Neural crest cell (in vitro differentiated cells): Measurements from ENCODE around the gene ERICH4. TPM values are rescaled to one million over a fixed set of nuclear protein-coding genes. Genes with fewer than 3 reads are reported as not detected.

Source experiments
- DNase-seq: peaks from one replicate; pipeline ENCODE4 v3.0.0; 2021; ENCODE audit warnings: low read depth, mixed read lengths, low spot score
- H3K27ac Mint-ChIP-seq: one replicate; pipeline ENCODE4 v1.8.0; 2021; ENCODE audit warnings: mild to moderate bottlenecking, mixed read lengths; ENCODE audit not compliant: unreplicated experiment
- H3K27me3 Mint-ChIP-seq: 2 replicates; pipeline ENCODE4 v1.8.0; 2021; ENCODE audit warnings: low read depth, mild to moderate bottlenecking, mixed read lengths
- H3K36me3 Mint-ChIP-seq: 2 replicates; pipeline ENCODE4 v1.8.0; 2021; ENCODE audit warnings: low read depth, mild to moderate bottlenecking, mixed read lengths
- H3K4me1 Mint-ChIP-seq: 2 replicates; pipeline ENCODE4 v1.8.0; 2021; ENCODE audit warnings: mixed read lengths
- H3K4me3 Mint-ChIP-seq: one replicate; pipeline ENCODE4 v1.8.0; 2021; ENCODE audit warnings: mild to moderate bottlenecking, mixed read lengths
- H3K9me3 Mint-ChIP-seq: 2 replicates; pipeline ENCODE4 v1.8.0; 2021; ENCODE audit warnings: mixed read lengths
- total RNA-seq: library from RNA; stranded (reverse); gene quantifications from 2 replicates; pipeline ENCODE4 v1.2.1, GENCODE V29; 2021
- TF ChIP-seq, protein P1 (sequence below): fragments of 200-600 bp; sonication (generic); conservative IDR thresholded peaks from 2 replicates; pipeline ENCODE4 v1.5.0; 2021; ENCODE audit warnings: antibody characterized with exemption, mild to moderate bottlenecking

The ERICH4 gene
- total RNA-seq, 1 donor from 2014 or later: not detected

DNA sequence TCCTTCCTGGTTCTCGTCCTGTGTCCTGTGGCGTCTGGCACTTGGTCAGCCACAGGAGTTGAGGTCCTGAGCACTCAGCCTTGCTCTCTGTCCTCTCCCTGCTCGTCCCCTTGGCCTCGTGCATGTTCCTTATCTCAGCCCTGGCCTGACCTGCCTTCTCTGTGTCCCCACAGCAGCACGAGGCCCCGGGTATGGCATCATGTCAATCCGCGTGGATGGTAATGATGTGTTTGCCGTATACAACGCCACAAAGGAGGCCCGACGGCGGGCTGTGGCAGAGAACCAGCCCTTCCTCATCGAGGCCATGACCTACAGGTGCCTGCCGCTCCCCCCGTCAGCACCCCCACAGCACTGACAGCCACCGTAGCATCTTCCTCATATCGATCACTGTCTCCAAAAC lies 20.5 kb upstream of the ERICH4 start:
- TF ChIP-seq, protein P1, sequence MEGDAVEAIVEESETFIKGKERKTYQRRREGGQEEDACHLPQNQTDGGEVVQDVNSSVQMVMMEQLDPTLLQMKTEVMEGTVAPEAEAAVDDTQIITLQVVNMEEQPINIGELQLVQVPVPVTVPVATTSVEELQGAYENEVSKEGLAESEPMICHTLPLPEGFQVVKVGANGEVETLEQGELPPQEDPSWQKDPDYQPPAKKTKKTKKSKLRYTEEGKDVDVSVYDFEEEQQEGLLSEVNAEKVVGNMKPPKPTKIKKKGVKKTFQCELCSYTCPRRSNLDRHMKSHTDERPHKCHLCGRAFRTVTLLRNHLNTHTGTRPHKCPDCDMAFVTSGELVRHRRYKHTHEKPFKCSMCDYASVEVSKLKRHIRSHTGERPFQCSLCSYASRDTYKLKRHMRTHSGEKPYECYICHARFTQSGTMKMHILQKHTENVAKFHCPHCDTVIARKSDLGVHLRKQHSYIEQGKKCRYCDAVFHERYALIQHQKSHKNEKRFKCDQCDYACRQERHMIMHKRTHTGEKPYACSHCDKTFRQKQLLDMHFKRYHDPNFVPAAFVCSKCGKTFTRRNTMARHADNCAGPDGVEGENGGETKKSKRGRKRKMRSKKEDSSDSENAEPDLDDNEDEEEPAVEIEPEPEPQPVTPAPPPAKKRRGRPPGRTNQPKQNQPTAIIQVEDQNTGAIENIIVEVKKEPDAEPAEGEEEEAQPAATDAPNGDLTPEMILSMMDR: no peak
- Mint-ChIP-seq H3K4me3 (no peak overlapping the region), H3K27me3 (no peaks in the 10 kb centered on the region), H3K4me1 (peaks cover 5% of the 10 kb centered on the region), H3K9me3 (no peaks in the 10 kb centered on the region), H3K36me3 (no peaks in the 10 kb centered on the region), H3K27ac (no peak overlapping the region)
- no peak for DNase-seq

DNA sequence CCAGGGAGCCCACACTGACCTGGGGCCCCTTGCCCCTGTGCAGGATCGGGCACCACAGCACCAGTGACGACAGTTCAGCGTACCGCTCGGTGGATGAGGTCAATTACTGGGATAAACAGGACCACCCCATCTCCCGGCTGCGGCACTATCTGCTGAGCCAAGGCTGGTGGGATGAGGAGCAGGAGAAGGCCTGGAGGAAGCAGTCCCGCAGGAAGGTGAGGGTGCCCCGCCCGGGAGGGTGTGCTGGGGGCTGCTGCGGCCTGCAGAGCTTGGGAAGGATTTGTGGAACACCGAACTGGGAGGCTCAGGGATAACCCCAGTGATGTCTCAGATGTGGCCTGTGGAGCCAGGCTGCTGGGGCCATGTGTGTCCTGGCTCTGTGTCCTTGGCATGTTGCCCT lies 20.0 kb upstream of the ERICH4 start:
- H3K27ac Mint-ChIP-seq: no peak overlapping the region
- no peaks in the 10 kb centered on the region for H3K36me3 Mint-ChIP-seq
- H3K27me3 Mint-ChIP-seq: no peaks in the 10 kb centered on the region
- H3K4me1 Mint-ChIP-seq: peaks cover 5% of the 10 kb centered on the region
- H3K9me3 Mint-ChIP-seq: no peaks in the 10 kb centered on the region
- TF ChIP-seq, protein P1: no peak
- DNase-seq: no peak
- no peak overlapping the region for H3K4me3 Mint-ChIP-seq

DNA sequence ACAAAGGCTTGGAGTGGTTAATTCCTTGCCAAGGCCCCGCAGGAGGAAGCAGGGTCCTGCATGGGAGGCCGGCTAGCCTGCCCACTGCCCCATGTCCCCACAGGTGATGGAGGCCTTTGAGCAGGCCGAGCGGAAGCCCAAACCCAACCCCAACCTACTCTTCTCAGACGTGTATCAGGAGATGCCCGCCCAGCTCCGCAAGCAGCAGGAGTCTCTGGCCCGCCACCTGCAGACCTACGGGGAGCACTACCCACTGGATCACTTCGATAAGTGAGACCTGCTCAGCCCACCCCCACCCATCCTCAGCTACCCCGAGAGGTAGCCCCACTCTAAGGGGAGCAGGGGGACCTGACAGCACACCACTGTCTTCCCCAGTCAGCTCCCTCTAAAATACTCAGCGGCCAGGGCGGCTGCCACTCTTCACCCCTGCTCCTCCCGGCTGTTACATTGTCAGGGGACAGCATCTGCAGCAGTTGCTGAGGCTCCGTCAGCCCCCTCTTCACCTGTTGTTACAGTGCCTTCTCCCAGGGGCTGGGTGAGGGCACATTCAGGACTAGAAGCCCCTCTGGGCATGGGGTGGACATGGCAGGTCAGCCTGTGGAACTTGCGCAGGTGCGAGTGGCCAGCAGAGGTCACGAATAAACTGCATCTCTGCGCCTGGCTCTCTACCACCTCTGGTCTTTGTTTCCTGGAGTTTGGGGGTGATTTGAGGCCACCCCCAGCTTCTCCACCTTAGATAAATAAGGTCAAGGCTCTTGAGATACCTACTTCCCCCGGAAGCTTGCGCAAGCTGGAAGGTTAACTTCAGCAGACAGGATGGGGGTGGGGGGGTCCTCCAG lies 18.4 kb upstream of the ERICH4 start:
- TF ChIP-seq, protein P1: no peak
- DNase-seq: no peak
- Mint-ChIP-seq H3K4me3 (no peak overlapping the region), H3K27ac (no peak overlapping the region), H3K4me1 (peaks cover 5% of the 10 kb centered on the region), H3K36me3 (no peaks in the 10 kb centered on the region), H3K27me3 (no peaks in the 10 kb centered on the region), H3K9me3 (no peaks in the 10 kb centered on the region)

DNA sequence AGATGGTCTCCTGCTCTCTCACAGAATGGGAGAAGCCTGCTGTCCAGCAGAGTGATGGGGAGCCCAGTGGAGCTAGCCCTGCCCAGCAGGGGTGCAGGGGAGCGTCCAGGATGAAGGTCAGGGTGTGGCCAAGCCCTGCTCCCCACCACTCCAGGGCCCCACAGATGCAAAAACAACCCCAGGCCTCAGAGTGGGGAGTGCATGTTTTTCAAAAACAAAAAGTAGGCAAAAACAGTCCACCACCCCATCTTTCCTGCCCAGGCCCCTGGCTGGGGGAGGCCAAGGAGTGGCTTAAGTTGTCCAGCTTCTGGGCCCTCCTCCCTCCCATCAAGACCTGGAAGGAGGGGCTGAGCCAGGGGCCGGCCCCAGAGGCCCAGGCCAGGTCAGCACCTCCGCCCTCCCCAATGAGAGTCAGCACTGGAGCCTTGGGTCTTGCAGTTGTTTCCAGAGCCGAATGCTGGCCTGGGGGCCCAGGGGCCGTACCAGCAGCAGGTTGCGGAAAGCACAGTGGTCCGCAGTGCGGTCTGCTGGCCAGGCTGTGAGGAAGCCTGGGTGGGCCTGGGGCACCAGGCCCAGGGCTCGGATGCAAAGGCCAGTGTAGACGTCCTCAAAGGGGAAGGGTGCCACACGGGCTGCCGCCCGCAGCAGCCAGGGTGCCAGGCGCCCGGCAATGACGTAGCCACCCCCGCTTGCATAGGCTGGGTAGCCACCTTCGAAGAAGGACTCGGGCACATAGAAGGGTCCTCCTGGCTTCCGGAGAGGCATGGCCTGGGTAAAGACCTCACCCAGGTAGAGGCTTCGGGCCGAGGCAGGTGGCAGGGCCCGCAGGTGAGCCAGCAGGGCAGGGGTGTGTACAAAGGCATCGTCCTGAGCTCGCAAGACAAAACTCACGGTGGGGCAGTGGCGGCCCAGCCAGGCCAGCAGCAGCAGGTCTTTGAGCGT lies 17.5 kb upstream of the ERICH4 start:
- no peaks in the 10 kb centered on the region for H3K27me3 Mint-ChIP-seq
- no peaks in the 10 kb centered on the region for H3K36me3 Mint-ChIP-seq
- H3K4me3 Mint-ChIP-seq: no peak overlapping the region
- H3K9me3 Mint-ChIP-seq: no peaks in the 10 kb centered on the region
- TF ChIP-seq, protein P1: no peak
- peak overlapping the region; percentile 19 for H3K27ac Mint-ChIP-seq
- no peak for DNase-seq
- peaks cover 5% of the 10 kb centered on the region for H3K4me1 Mint-ChIP-seq

DNA sequence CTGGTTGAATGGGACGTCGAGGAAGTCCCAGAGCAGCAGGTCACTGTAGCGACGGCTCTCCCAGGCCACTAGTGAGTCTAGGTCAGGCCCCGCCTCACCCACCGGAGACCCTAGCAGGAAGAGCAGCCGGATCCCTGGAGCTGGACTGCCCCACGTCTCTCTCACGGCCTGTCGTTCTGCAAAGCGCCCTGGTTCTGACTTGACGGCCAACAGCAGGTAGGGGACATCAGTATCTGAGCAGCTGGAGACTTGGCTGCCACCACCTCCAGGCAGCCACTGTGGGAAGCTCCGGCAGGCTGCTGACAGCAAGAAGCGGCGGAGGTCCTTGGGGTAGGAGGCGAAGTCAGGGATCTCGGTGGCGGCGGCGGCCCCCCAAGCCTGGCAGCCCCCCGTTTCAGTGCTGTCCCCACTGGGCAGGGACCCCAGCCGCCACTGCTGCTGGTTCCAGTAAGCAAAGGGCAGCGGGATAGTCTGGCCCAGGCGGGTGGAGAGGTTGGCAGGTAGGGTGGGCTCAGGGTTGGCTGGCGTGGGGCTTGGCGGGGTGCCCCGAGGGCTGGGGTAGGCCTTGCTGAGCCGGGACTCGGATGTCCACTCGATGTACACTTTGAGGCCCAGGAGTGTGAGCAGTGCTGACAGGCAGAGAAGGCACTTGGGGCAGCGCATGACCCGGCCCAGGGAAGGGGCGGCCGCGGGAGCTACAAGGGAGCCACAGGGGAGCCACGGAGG lies 16.7 kb upstream of the ERICH4 start:
- TF ChIP-seq, protein P1: no peak
- no peak for DNase-seq
- no peaks in the 10 kb centered on the region for H3K36me3 Mint-ChIP-seq
- peaks cover 5% of the 10 kb centered on the region for H3K4me1 Mint-ChIP-seq
- no peaks in the 10 kb centered on the region for H3K27me3 Mint-ChIP-seq
- no peak overlapping the region for H3K4me3 Mint-ChIP-seq
- peak overlapping the region; percentile 19 for H3K27ac Mint-ChIP-seq
- H3K9me3 Mint-ChIP-seq: no peaks in the 10 kb centered on the region
